ENCODE measurements around the gene MKRN2. TPM values are rescaled to one million over a fixed set of nuclear protein-coding genes. Genes with fewer than 3 reads are reported as not detected.

Gene MKRN2
- total RNA-seq, 1 experiment from 2014 or later: 29.0 TPM

- Histone ChIP-seq H3K27me3 (ENCODE audit: control insufficient read depth, insufficient read depth, low read length) (no peaks in the 10 kb centered on the region), H3K4me3 (ENCODE audit: insufficient read depth, low read depth, low read length) (no peak overlapping the region), H3K36me3 (replicated peaks; ENCODE audit: control insufficient read depth, insufficient read depth, low read length) (peaks cover 22% of the 10 kb centered on the region)
- no peak for DNase-seq
Observed at GRCh38 chr3:12568747-12569146, 11.9 kb downstream of the MKRN2 start.

- Histone ChIP-seq H3K4me3 (ENCODE audit: insufficient read depth, low read depth, low read length) (no peak overlapping the region), H3K36me3 (replicated peaks; ENCODE audit: control insufficient read depth, insufficient read depth, low read length) (peaks cover 32% of the 10 kb centered on the region), H3K27me3 (ENCODE audit: control insufficient read depth, insufficient read depth, low read length) (no peaks in the 10 kb centered on the region)
- no peak for DNase-seq
Observed at GRCh38 chr3:12569836-12570235, 12.9 kb downstream of the MKRN2 start.

GRCh38 chr3:12571986-12572385, 15.1 kb downstream of the MKRN2 start:
- H3K27me3 ChIP-seq (ENCODE audit: control insufficient read depth, insufficient read depth, low read length): no peaks in the 10 kb centered on the region
- peaks cover 40% of the 10 kb centered on the region for H3K36me3 ChIP-seq (replicated peaks; ENCODE audit: control insufficient read depth, insufficient read depth, low read length)
- DNase-seq: no peak

GRCh38 chr3:12574131-12574530, 17.2 kb downstream of the MKRN2 start:
- no peak overlapping the region for H3K4me3 ChIP-seq (ENCODE audit: insufficient read depth, low read depth, low read length)
- H3K36me3 ChIP-seq (replicated peaks; ENCODE audit: control insufficient read depth, insufficient read depth, low read length): peaks cover 40% of the 10 kb centered on the region
- no peak for DNase-seq
- no peaks in the 10 kb centered on the region for H3K27me3 ChIP-seq (ENCODE audit: control insufficient read depth, insufficient read depth, low read length)

More at GRCh38 chr3:12571986-12572385, 15.1 kb downstream of the MKRN2 start:
- H3K4me3 ChIP-seq (ENCODE audit: insufficient read depth, low read depth, low read length): no peak overlapping the region

- DNase-seq: no peak
- H3K27me3 ChIP-seq (ENCODE audit: control insufficient read depth, insufficient read depth, low read length): no peaks in the 10 kb centered on the region
- peaks cover 37% of the 10 kb centered on the region for H3K36me3 ChIP-seq (replicated peaks; ENCODE audit: control insufficient read depth, insufficient read depth, low read length)
- H3K4me3 ChIP-seq (ENCODE audit: insufficient read depth, low read depth, low read length): no peak overlapping the region
Observed at GRCh38 chr3:12574661-12575060, 17.8 kb downstream of the MKRN2 start.

- Histone ChIP-seq H3K27me3 (ENCODE audit: control insufficient read depth, insufficient read depth, low read length) (no peaks in the 10 kb centered on the region), H3K36me3 (replicated peaks; ENCODE audit: control insufficient read depth, insufficient read depth, low read length) (peaks cover 36% of the 10 kb centered on the region), H3K4me3 (ENCODE audit: insufficient read depth, low read depth, low read length) (no peak overlapping the region)
- DNase-seq: no peak
Observed at GRCh38 chr3:12577379-12577778, 20.5 kb downstream of the MKRN2 start.

- peaks cover 39% of the 10 kb centered on the region for H3K36me3 ChIP-seq (replicated peaks; ENCODE audit: control insufficient read depth, insufficient read depth, low read length)
- no peaks in the 10 kb centered on the region for H3K27me3 ChIP-seq (ENCODE audit: control insufficient read depth, insufficient read depth, low read length)
- H3K4me3 ChIP-seq (ENCODE audit: insufficient read depth, low read depth, low read length): no peak overlapping the region
- DNase-seq: no peak
Observed at GRCh38 chr3:12578742-12579141, 21.9 kb downstream of the MKRN2 start.

GRCh38 chr3:12579456-12579855, 22.6 kb downstream of the MKRN2 start:
- no peak overlapping the region for H3K4me3 ChIP-seq (ENCODE audit: insufficient read depth, low read depth, low read length)
- no peaks in the 10 kb centered on the region for H3K27me3 ChIP-seq (ENCODE audit: control insufficient read depth, insufficient read depth, low read length)
- H3K36me3 ChIP-seq (replicated peaks; ENCODE audit: control insufficient read depth, insufficient read depth, low read length): peaks cover 39% of the 10 kb centered on the region
- DNase-seq: no peak

GRCh38 chr3:12579905-12580304, 23.0 kb downstream of the MKRN2 start:
- DNase-seq: no peak
- H3K4me3 ChIP-seq (ENCODE audit: insufficient read depth, low read depth, low read length): no peak overlapping the region
- H3K27me3 ChIP-seq (ENCODE audit: control insufficient read depth, insufficient read depth, low read length): no peaks in the 10 kb centered on the region
- H3K36me3 ChIP-seq (replicated peaks; ENCODE audit: control insufficient read depth, insufficient read depth, low read length): peaks cover 39% of the 10 kb centered on the region

- Histone ChIP-seq H3K36me3 (replicated peaks; ENCODE audit: control insufficient read depth, insufficient read depth, low read length) (peaks cover 44% of the 10 kb centered on the region), H3K4me3 (ENCODE audit: insufficient read depth, low read depth, low read length) (no peak overlapping the region), H3K27me3 (ENCODE audit: control insufficient read depth, insufficient read depth, low read length) (no peaks in the 10 kb centered on the region)
- DNase-seq: no peak
Observed at GRCh38 chr3:12582730-12583129, 25.8 kb downstream of the MKRN2 start.

- no peak for DNase-seq
- Histone ChIP-seq H3K27me3 (ENCODE audit: control insufficient read depth, insufficient read depth, low read length) (no peaks in the 10 kb centered on the region), H3K4me3 (ENCODE audit: insufficient read depth, low read depth, low read length) (no peak overlapping the region), H3K36me3 (replicated peaks; ENCODE audit: control insufficient read depth, insufficient read depth, low read length) (peaks cover 44% of the 10 kb centered on the region)
Observed at GRCh38 chr3:12583280-12583679, 26.4 kb downstream of the MKRN2 start.

GRCh38 chr3:12584083-12584482, 27.2 kb downstream of the MKRN2 start:
- Histone ChIP-seq H3K36me3 (replicated peaks; ENCODE audit: control insufficient read depth, insufficient read depth, low read length) (peaks cover 50% of the 10 kb centered on the region), H3K4me3 (ENCODE audit: insufficient read depth, low read depth, low read length) (no peak overlapping the region), H3K27me3 (ENCODE audit: control insufficient read depth, insufficient read depth, low read length) (no peaks in the 10 kb centered on the region)
- DNase-seq: no peak

- H3K36me3 ChIP-seq (replicated peaks; ENCODE audit: control insufficient read depth, insufficient read depth, low read length): peaks cover 53% of the 10 kb centered on the region
- DNase-seq: no peak
Observed at GRCh38 chr3:12585181-12585580, 28.3 kb downstream of the MKRN2 start.

GRCh38 chr3:12585970-12586369, 29.1 kb downstream of the MKRN2 start:
- Histone ChIP-seq H3K4me3 (ENCODE audit: insufficient read depth, low read depth, low read length) (no peak overlapping the region), H3K36me3 (replicated peaks; ENCODE audit: control insufficient read depth, insufficient read depth, low read length) (peaks cover 57% of the 10 kb centered on the region), H3K27me3 (ENCODE audit: control insufficient read depth, insufficient read depth, low read length) (no peaks in the 10 kb centered on the region)
- DNase-seq: no peak

More at GRCh38 chr3:12585181-12585580, 28.3 kb downstream of the MKRN2 start:
- Histone ChIP-seq H3K4me3 (ENCODE audit: insufficient read depth, low read depth, low read length) (no peak overlapping the region), H3K27me3 (ENCODE audit: control insufficient read depth, insufficient read depth, low read length) (no peaks in the 10 kb centered on the region)

- no peak for DNase-seq
- Histone ChIP-seq H3K4me3 (ENCODE audit: insufficient read depth, low read depth, low read length) (no peak overlapping the region), H3K36me3 (replicated peaks; ENCODE audit: control insufficient read depth, insufficient read depth, low read length) (peaks cover 60% of the 10 kb centered on the region), H3K27me3 (ENCODE audit: control insufficient read depth, insufficient read depth, low read length) (no peaks in the 10 kb centered on the region)
Observed at GRCh38 chr3:12586403-12586802, 29.5 kb downstream of the MKRN2 start.

All from H7 (cell line).